Nephron (organoid): ENCODE data around the gene U2SURP.
A peak's percentile ranks its signal among the peaks of the same experiment; 100 is the strongest.
"Not testable (repeated sequence)": the region's sequence is repeated elsewhere in the genome, so short reads cannot be mapped to it uniquely, and the experiment has no call there.

ENCODE experiments used
- H3K27ac Mint-ChIP-seq, 3 experiments: 2 replicates each; pipeline ENCODE4 v1.8.0; 2020; ENCODE audit warnings: mixed read lengths in 3 of 3, mild to moderate bottlenecking in 2 of 3, moderate library complexity in 1 of 3
- H3K27me3 Mint-ChIP-seq: 2 replicates; pipeline ENCODE4 v1.8.0; 2021; ENCODE audit warnings: low read depth, mild to moderate bottlenecking, moderate library complexity, mixed read lengths
- H3K36me3 Mint-ChIP-seq: 2 replicates; pipeline ENCODE4 v1.8.0; 2020; ENCODE audit warnings: low read depth, mixed read lengths
- H3K4me1 Mint-ChIP-seq: 2 replicates; pipeline ENCODE4 v1.8.0; 2020; ENCODE audit warnings: mixed read lengths
- H3K4me3 Mint-ChIP-seq, 3 experiments: 2 replicates each; pipeline ENCODE4 v1.8.0; 2020; ENCODE audit warnings: mild to moderate bottlenecking in 3 of 3, mixed read lengths in 3 of 3, moderate library complexity in 2 of 3
- H3K9me3 Mint-ChIP-seq: 2 replicates; pipeline ENCODE4 v1.8.0; 2020; ENCODE audit warnings: mixed read lengths
- CTCF ChIP-seq, 3 experiments: fragments of 200-600 bp; sonication (generic); IDR thresholded peaks; one replicate each; pipeline ENCODE4 v1.5.0; 2021; ENCODE audit warnings: antibody characterized with exemption in 3 of 3; ENCODE audit not compliant: unreplicated experiment in 3 of 3

Gene U2SURP

GRCh38 chr3:142987707-142988106 is 13.7 kb upstream of the U2SURP start:
- peak overlapping the region; percentile 17 to 68 (median 33) for H3K27ac Mint-ChIP-seq
- H3K9me3 Mint-ChIP-seq, result peaks cover 3% of the 10 kb centered on the region
- H3K27me3 Mint-ChIP-seq, result peaks cover 3% of the 10 kb centered on the region
- peak overlapping the region in 1 of 3 experiments; percentile 21 for H3K4me3 Mint-ChIP-seq
- H3K36me3 Mint-ChIP-seq, result no peaks in the 10 kb centered on the region
- TF ChIP-seq CTCF (IDR thresholded peaks at IDR 0.05; ENCODE audit: unreplicated experiment in 3 of 3), result no peak
- peaks cover 13% of the 10 kb centered on the region for H3K4me1 Mint-ChIP-seq

GRCh38 chr3:142988221-142988620 is 13.1 kb upstream of the U2SURP start:
- not testable (repeated sequence) for H3K27me3 Mint-ChIP-seq, H3K9me3 Mint-ChIP-seq, H3K36me3 Mint-ChIP-seq, H3K4me3 Mint-ChIP-seq
- Mint-ChIP-seq H3K4me1 (peaks cover 13% of the 10 kb centered on the region), H3K27ac (peak overlapping the region in 2 of 3 experiments; percentile 33 to 68)

DNA sequence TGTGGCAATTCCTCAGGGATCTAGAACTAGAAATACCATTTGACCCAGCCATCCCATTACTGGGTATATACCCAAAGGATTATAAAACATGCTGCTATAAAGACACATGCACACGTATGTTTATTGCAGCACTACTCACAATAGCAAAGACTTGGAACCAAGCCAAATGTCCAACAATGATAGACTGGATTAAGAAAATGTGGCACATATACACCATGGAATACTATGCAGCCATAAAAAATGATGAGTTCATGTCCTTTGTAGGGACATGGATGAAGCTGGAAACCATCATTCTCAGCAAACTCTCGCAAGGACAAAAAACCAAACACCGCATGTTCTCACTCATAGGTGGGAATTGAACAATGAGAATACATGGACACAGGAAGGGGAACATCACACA is 12.5 kb upstream of the U2SURP start:
- H3K9me3 Mint-ChIP-seq, H3K36me3 Mint-ChIP-seq, H3K27ac Mint-ChIP-seq, H3K27me3 Mint-ChIP-seq, H3K4me3 Mint-ChIP-seq: not testable (repeated sequence)
- H3K4me1 Mint-ChIP-seq, result peaks cover 13% of the 10 kb centered on the region

DNA sequence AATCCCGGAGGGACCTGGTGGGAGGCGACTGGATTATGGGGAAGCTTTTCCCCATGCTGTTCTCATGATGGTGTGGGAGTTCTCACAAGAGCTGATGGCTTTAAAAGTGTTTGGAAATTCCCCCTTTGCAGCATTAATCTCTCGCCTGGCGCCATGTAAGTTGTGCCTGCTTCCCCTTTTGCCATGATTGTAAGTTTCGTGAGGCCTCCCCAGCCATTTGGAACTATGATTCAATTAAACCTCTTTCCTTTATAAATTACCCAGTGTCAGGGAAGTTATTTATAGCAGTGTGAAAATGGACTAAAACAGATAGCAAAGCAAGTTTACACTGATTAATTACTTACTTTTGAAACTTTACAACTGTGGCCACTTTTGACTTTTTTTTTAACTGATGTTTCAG is 10.6 kb upstream of the U2SURP start:
- Mint-ChIP-seq H3K27me3 (peaks cover 3% of the 10 kb centered on the region), H3K27ac (no peak overlapping the region), H3K4me3 (no peak overlapping the region), H3K36me3 (no peaks in the 10 kb centered on the region), H3K4me1 (peaks cover 13% of the 10 kb centered on the region), H3K9me3 (peaks cover 3% of the 10 kb centered on the region)
- TF ChIP-seq CTCF (IDR thresholded peaks at IDR 0.05; ENCODE audit: unreplicated experiment in 3 of 3), result no peak

GRCh38 chr3:142992323-142992722 is 9.0 kb upstream of the U2SURP start:
- peaks cover 3% of the 10 kb centered on the region for H3K9me3 Mint-ChIP-seq
- no peak overlapping the region for H3K4me3 Mint-ChIP-seq
- peaks cover 9% of the 10 kb centered on the region for H3K4me1 Mint-ChIP-seq
- H3K27ac Mint-ChIP-seq, result no peak overlapping the region
- peaks cover 3% of the 10 kb centered on the region for H3K27me3 Mint-ChIP-seq
- TF ChIP-seq CTCF (IDR thresholded peaks at IDR 0.05; ENCODE audit: unreplicated experiment in 3 of 3), result no peak
- H3K36me3 Mint-ChIP-seq, result no peaks in the 10 kb centered on the region

- Mint-ChIP-seq H3K36me3 (no peaks in the 10 kb centered on the region), H3K4me1 (no peaks in the 10 kb centered on the region), H3K27ac (peak overlapping the region; percentile 37 to 63 (median 38)), H3K4me3 (peak overlapping the region in 1 of 3 experiments; percentile 52), H3K27me3 (peaks cover 3% of the 10 kb centered on the region), H3K9me3 (no peaks in the 10 kb centered on the region)
- TF ChIP-seq CTCF (IDR thresholded peaks at IDR 0.05; ENCODE audit: unreplicated experiment in 3 of 3), result peak; percentile 73 to 78 (median 74)
Measured at GRCh38 chr3:142993958-142994442, 7.4 kb upstream of the U2SURP start.

- H3K27ac Mint-ChIP-seq, result peak overlapping the region; percentile 89 to 99 (median 94)
- no peaks in the 10 kb centered on the region for H3K9me3 Mint-ChIP-seq
- peak overlapping the region in 1 of 3 experiments; percentile 31 for H3K4me3 Mint-ChIP-seq
- no peaks in the 10 kb centered on the region for H3K36me3 Mint-ChIP-seq
- no peak for TF ChIP-seq CTCF (IDR thresholded peaks at IDR 0.05; ENCODE audit: unreplicated experiment in 3 of 3)
- peaks cover under 1% of the 10 kb centered on the region for H3K27me3 Mint-ChIP-seq
- H3K4me1 Mint-ChIP-seq, result peaks cover 22% of the 10 kb centered on the region
Measured at GRCh38 chr3:142997330-142997729, 4.0 kb upstream of the U2SURP start.
